Osteoblast (primary cell): ENCODE measurements around the gene ATP12A. TPM values are rescaled to one million over a fixed set of nuclear protein-coding genes. Genes with fewer than 3 reads are reported as not detected.

ENCODE experiments used
- DNase-seq: peaks from one replicate; pipeline ENCODE4 v3.0.0; 2011; ENCODE audit warnings: low spot score, mixed read lengths; ENCODE audit not compliant: insufficient read length; ENCODE audit errors: missing footprints
- H2AFZ ChIP-seq: 2 replicates; pipeline ENCODE4 v1.6.0; 2011; ENCODE audit warnings: mild to moderate bottlenecking, low read length
- H3K27ac ChIP-seq: 2 replicates; pipeline ENCODE4 v1.5.1; 2011; ENCODE audit warnings: mild to moderate bottlenecking, low read depth, low read length, moderate library complexity
- H3K27me3 ChIP-seq: 2 replicates; pipeline ENCODE4 v1.6.0; 2012; ENCODE audit warnings: mild to moderate bottlenecking, control low read depth, inconsistent platforms, low read length, moderate library complexity; ENCODE audit not compliant: insufficient read depth
- H3K36me3 ChIP-seq: 2 replicates; pipeline ENCODE4 v1.5.1; 2011; ENCODE audit warnings: mild to moderate bottlenecking, low read length, control low read depth, moderate library complexity; ENCODE audit not compliant: insufficient read depth
- H3K4me1 ChIP-seq: 2 replicates; pipeline ENCODE4 v1.5.1; 2011; ENCODE audit warnings: mild to moderate bottlenecking, low read length, control low read depth, moderate library complexity; ENCODE audit not compliant: insufficient read depth
- H3K4me2 ChIP-seq: 2 replicates; pipeline ENCODE4 v1.6.0; 2011; ENCODE audit warnings: mild to moderate bottlenecking, low read length; ENCODE audit not compliant: insufficient read depth
- H3K4me3 ChIP-seq: fragments of 200-600 bp; sonication (generic); 3 replicates; pipeline ENCODE4 v1.5.1; 2012; ENCODE audit warnings: mild to moderate bottlenecking, low read length, inconsistent platforms; ENCODE audit not compliant: insufficient read depth
- H3K79me2 ChIP-seq: 2 replicates; pipeline ENCODE4 v1.6.0; 2012; ENCODE audit warnings: mild to moderate bottlenecking, low read length, control low read depth, inconsistent platforms; ENCODE audit not compliant: insufficient read depth
- H3K9me3 ChIP-seq: 2 replicates; pipeline ENCODE4 v1.5.1; 2011; ENCODE audit warnings: low read depth, low read length, control low read depth
- H4K20me1 ChIP-seq: 2 replicates; pipeline ENCODE4 v1.6.0; 2012; ENCODE audit warnings: mild to moderate bottlenecking, low read length, control low read depth; ENCODE audit not compliant: insufficient read depth
- CTCF ChIP-seq: IDR thresholded peaks from 2 replicates; pipeline ENCODE4 v1.5.1; 2011; ENCODE audit warnings: mild to moderate bottlenecking, low read depth, low read length, moderate library complexity; ENCODE audit errors: extremely low read depth
- total RNA-seq: library from RNA; depleted of rRNA; stranded (reverse); fragments of >200 nt; gene quantifications from 2 replicates; pipeline ENCODE4 v1.2.3, GENCODE V29; 2012

The ATP12A gene
- total RNA-seq, 1 donor: not detected

GRCh38 chr13:24694907-24695306, 14.7 kb downstream of the ATP12A start:
- Histone ChIP-seq H3K27ac (no peak overlapping the region), H4K20me1 (no peaks in the 10 kb centered on the region), H2AFZ (no peak overlapping the region), H3K79me2 (no peaks in the 10 kb centered on the region), H3K9me3 (no peaks in the 10 kb centered on the region), H3K27me3 (peaks cover 3% of the 10 kb centered on the region), H3K4me1 (peaks cover 2% of the 10 kb centered on the region), H3K4me2 (no peak overlapping the region), H3K36me3 (no peaks in the 10 kb centered on the region), H3K4me3 (no peak overlapping the region)
- DNase-seq: no peak
- no peak for TF ChIP-seq CTCF

- H4K20me1 ChIP-seq: no peaks in the 10 kb centered on the region
- H3K79me2 ChIP-seq: no peaks in the 10 kb centered on the region
- H3K27me3 ChIP-seq: peaks cover 3% of the 10 kb centered on the region
- no peak for DNase-seq
- no peaks in the 10 kb centered on the region for H3K4me1 ChIP-seq
- no peaks in the 10 kb centered on the region for H3K9me3 ChIP-seq
- no peak overlapping the region for H3K4me2 ChIP-seq
- no peak overlapping the region for H3K4me3 ChIP-seq
- no peaks in the 10 kb centered on the region for H3K36me3 ChIP-seq
- H2AFZ ChIP-seq: no peak overlapping the region
- no peak for TF ChIP-seq CTCF
- no peak overlapping the region for H3K27ac ChIP-seq
Measured at GRCh38 chr13:24698686-24699085, 18.5 kb downstream of the ATP12A start.

GRCh38 chr13:24699541-24699940, 19.3 kb downstream of the ATP12A start:
- Histone ChIP-seq H3K4me2 (no peak overlapping the region), H4K20me1 (no peaks in the 10 kb centered on the region), H3K36me3 (no peaks in the 10 kb centered on the region), H3K27me3 (peaks cover 3% of the 10 kb centered on the region), H3K4me3 (no peak overlapping the region), H3K9me3 (no peaks in the 10 kb centered on the region), H3K4me1 (no peaks in the 10 kb centered on the region), H3K79me2 (no peaks in the 10 kb centered on the region), H2AFZ (no peak overlapping the region), H3K27ac (no peak overlapping the region)
- TF ChIP-seq CTCF: no peak
- DNase-seq: no peak

GRCh38 chr13:24700539-24700938, 20.3 kb downstream of the ATP12A start:
- Histone ChIP-seq H3K4me1 (no peaks in the 10 kb centered on the region), H3K9me3 (no peaks in the 10 kb centered on the region), H3K27me3 (peaks cover 3% of the 10 kb centered on the region), H4K20me1 (no peaks in the 10 kb centered on the region), H3K4me3 (no peak overlapping the region), H3K4me2 (no peak overlapping the region), H3K27ac (no peak overlapping the region), H2AFZ (no peak overlapping the region), H3K79me2 (no peaks in the 10 kb centered on the region), H3K36me3 (no peaks in the 10 kb centered on the region)
- no peak for TF ChIP-seq CTCF
- no peak for DNase-seq
